NCI-H460 (cell line): ENCODE data around the gene LDLRAD2. TPM values are rescaled to one million over a fixed set of nuclear protein-coding genes. Genes with fewer than 3 reads are reported as not detected.

Experiments used
- DNase-seq: peaks from one replicate; pipeline ENCODE4 v3.0.0-alpha.2; 2016; ENCODE audit warnings: low read depth; ENCODE audit errors: extremely low read depth
- total RNA-seq: library from RNA; depleted of rRNA; stranded (reverse); fragments of >200 nt; shearing (Covaris generic); gene quantifications from 2 replicates; pipeline ENCODE4 v1.2.3, GENCODE V29; 2014

LDLRAD2 gene
- total RNA-seq, 1 experiment from 2014 or later: not detected

GRCh38 chr1:21840981-21841380, 28.9 kb downstream of the LDLRAD2 start:
- no peak for DNase-seq

- no peak for DNase-seq
These were observed 29.9 kb downstream of the LDLRAD2 start for GRCh38 chr1:21841852-21842466.

GRCh38 chr1:21842606-21843162, 30.6 kb downstream of the LDLRAD2 start:
- DNase-seq: no peak

- DNase-seq: no peak
These were observed 31.1 kb downstream of the LDLRAD2 start for GRCh38 chr1:21843208-21843607.

GRCh38 chr1:21843996-21844395, 31.9 kb downstream of the LDLRAD2 start:
- DNase-seq: no peak

- no peak for DNase-seq
These were observed 33.9 kb downstream of the LDLRAD2 start for GRCh38 chr1:21845646-21846641.

GRCh38 chr1:21847223-21848205, 35.4 kb downstream of the LDLRAD2 start:
- no peak for DNase-seq

GRCh38 chr1:21848524-21849174, 36.6 kb downstream of the LDLRAD2 start:
- no peak for DNase-seq

GRCh38 chr1:21849909-21850576, 38.0 kb downstream of the LDLRAD2 start:
- DNase-seq: no peak

- no peak for DNase-seq
These were observed 39.6 kb downstream of the LDLRAD2 start for GRCh38 chr1:21851430-21852250.

GRCh38 chr1:21852282-21853130, 40.4 kb downstream of the LDLRAD2 start:
- no peak for DNase-seq

- no peak for DNase-seq
These were observed 41.0 kb downstream of the LDLRAD2 start for GRCh38 chr1:21853131-21853427.

- DNase-seq: no peak
These were observed 42.2 kb downstream of the LDLRAD2 start for GRCh38 chr1:21854090-21854750.

GRCh38 chr1:21854751-21855131, 42.7 kb downstream of the LDLRAD2 start:
- no peak for DNase-seq

GRCh38 chr1:21855257-21856096, 43.4 kb downstream of the LDLRAD2 start:
- no peak for DNase-seq

- no peak for DNase-seq
These were observed 45.2 kb downstream of the LDLRAD2 start for GRCh38 chr1:21857142-21857839.
